ENCODE results near the gene EIF4EBP2.

GRCh38 chr10:70457759-70458305 is 53.9 kb downstream of the EIF4EBP2 start:
- TF ChIP-seq, protein P1, sequence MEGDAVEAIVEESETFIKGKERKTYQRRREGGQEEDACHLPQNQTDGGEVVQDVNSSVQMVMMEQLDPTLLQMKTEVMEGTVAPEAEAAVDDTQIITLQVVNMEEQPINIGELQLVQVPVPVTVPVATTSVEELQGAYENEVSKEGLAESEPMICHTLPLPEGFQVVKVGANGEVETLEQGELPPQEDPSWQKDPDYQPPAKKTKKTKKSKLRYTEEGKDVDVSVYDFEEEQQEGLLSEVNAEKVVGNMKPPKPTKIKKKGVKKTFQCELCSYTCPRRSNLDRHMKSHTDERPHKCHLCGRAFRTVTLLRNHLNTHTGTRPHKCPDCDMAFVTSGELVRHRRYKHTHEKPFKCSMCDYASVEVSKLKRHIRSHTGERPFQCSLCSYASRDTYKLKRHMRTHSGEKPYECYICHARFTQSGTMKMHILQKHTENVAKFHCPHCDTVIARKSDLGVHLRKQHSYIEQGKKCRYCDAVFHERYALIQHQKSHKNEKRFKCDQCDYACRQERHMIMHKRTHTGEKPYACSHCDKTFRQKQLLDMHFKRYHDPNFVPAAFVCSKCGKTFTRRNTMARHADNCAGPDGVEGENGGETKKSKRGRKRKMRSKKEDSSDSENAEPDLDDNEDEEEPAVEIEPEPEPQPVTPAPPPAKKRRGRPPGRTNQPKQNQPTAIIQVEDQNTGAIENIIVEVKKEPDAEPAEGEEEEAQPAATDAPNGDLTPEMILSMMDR (IDR thresholded peaks at IDR 0.05) = no peak
- TF ChIP-seq POLR2A (IDR thresholded peaks at IDR 0.05) = no peak
- no peak for TF ChIP-seq EP300 (IDR thresholded peaks at IDR 0.05)

Data from tibial nerve (tissue), 4 donors.